GM12891 (cell line): ENCODE measurements around the gene ANO5.

Source experiments
- DNase-seq: peaks from one replicate; pipeline ENCODE4 v3.0.0; 2011; ENCODE audit warnings: low spot score; ENCODE audit not compliant: insufficient read length
- FAIRE-seq: peaks from 2 replicates; lab custom pipeline; 2011; peaks lifted over from hg19 to GRCh38; lab: Jason Lieb, UNC
- PAX5 ChIP-seq: IDR thresholded peaks from 2 replicates; pipeline ENCODE4 v1.6.1; 2011; ENCODE audit warnings: low read length, moderate library complexity, mild to moderate bottlenecking; ENCODE audit not compliant: insufficient read depth, severe bottlenecking
- POLR2A ChIP-seq: IDR thresholded peaks from 2 replicates; pipeline ENCODE4 v1.6.1; 2011; ENCODE audit warnings: low read depth, low read length, control low read depth
- POLR2AphosphoS5 ChIP-seq: IDR thresholded peaks from 2 replicates; pipeline ENCODE4 v1.6.1; 2011; ENCODE audit warnings: low read depth, low read length, control low read depth
- POU2F2 ChIP-seq: IDR thresholded peaks from 2 replicates; pipeline ENCODE4 v1.6.1; 2011; ENCODE audit warnings: low read depth, mild to moderate bottlenecking, control low read depth, low read length, moderate library complexity
- SPI1 ChIP-seq: IDR thresholded peaks from 2 replicates; pipeline ENCODE4 v1.6.1; 2011; ENCODE audit warnings: low read depth, low read length, control low read depth
- TAF1 ChIP-seq: IDR thresholded peaks from 2 replicates; pipeline ENCODE4 v1.6.1; 2011; ENCODE audit warnings: low read depth, low read length, control low read depth

ANO5 gene

GRCh38 chr11:22173532-22173931 is 19.4 kb upstream of the ANO5 start:
- no peak for DNase-seq
- no peak for TF ChIP-seq PAX5
- TF ChIP-seq TAF1 = no peak
- TF ChIP-seq POU2F2 = no peak
- TF ChIP-seq SPI1 = no peak
- no peak for TF ChIP-seq POLR2AphosphoS5
- TF ChIP-seq POLR2A = no peak
- FAIRE-seq = no peak

DNA sequence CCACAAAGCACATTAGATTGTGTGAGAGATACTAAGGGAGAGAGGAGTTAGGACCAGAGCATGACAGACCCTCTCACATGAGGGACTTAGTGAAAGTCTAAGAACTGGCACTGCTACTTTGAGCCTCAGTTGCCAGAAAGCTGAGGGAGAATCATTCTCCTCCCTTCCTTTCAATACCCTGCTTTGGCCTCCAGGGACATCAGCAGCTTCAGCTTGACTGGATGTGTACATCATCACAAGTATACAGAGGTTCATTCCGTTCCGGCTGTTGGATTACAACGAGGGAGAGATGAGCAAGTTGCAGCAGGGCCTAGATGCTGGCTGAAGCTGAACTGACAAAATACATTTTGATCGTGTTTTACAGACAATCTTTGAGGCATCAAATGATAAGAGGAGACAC is 15.7 kb upstream of the ANO5 start:
- no peak for DNase-seq
- peak; percentile 45 for FAIRE-seq
- TF ChIP-seq PAX5 (no peak), POLR2A (no peak), TAF1 (no peak), POU2F2 (no peak), POLR2AphosphoS5 (no peak), SPI1 (no peak)

- no peak for DNase-seq
- TF ChIP-seq SPI1 (no peak), PAX5 (no peak), POLR2A (no peak), TAF1 (no peak), POLR2AphosphoS5 (no peak), POU2F2 (no peak)
- FAIRE-seq = no peak
Observed at GRCh38 chr11:22179626-22180025, 13.3 kb upstream of the ANO5 start.

DNA sequence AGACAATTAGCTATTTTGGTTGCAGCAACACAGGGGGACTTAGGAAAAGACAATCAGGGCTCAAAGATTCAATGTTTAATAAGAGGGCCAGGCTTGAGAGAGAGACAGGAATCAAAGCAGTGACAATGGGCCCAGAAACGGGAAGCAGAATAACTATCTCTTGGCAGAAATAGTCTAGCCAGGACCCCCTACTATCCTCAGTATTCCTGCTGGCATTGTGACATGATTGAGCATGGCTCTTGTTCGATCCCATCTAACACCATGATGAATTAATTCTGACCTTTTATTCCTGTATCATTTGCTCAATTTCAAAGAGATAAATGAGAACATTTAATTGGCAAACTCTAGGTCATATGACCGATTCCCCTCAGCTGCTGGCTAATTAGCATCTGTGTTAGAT is 12.8 kb upstream of the ANO5 start:
- peak; percentile 9 for FAIRE-seq
- TF ChIP-seq POLR2A (no peak), POU2F2 (no peak), TAF1 (no peak), POLR2AphosphoS5 (no peak), PAX5 (no peak), SPI1 (no peak)
- DNase-seq = no peak

GRCh38 chr11:22189660-22190059 is 3.2 kb upstream of the ANO5 start:
- no peak for DNase-seq
- no peak for FAIRE-seq
- no peak for TF ChIP-seq POU2F2
- no peak for TF ChIP-seq POLR2A
- TF ChIP-seq POLR2AphosphoS5 = no peak
- TF ChIP-seq PAX5 = no peak
- TF ChIP-seq TAF1 = no peak

- TF ChIP-seq SPI1 (peak; percentile 50), POLR2A (no peak)
- FAIRE-seq (peak; percentile 13), DNase-seq (no peak)
Observed at GRCh38 chr11:22190827-22191463, 1.9 kb upstream of the ANO5 start.

DNA sequence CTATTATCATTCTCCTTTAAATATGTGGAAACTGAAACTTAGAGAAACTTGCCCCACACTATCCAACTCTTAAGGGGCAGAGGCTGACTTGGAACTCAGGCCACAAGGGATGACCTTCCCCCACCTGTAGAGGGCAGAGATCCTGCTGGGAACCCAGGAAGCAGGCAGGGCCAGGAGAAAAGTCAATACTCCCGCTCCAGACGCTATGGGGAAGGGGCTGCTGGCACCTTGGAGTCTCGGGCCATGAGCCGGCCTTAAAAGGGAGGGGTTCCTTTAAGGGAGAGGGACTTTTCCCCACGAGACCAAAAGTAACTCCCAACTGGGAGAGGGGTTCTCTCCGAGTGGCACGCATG is 620 bp upstream of the ANO5 start:
- no peak for DNase-seq
- TF ChIP-seq TAF1 (no peak), POLR2A (no peak), POU2F2 (no peak), SPI1 (no peak), POLR2AphosphoS5 (no peak), PAX5 (no peak)
- FAIRE-seq = peak; percentile 47

- TF ChIP-seq POLR2A (no peak), TAF1 (0 out of 2 replicates have a peak, but pooled peaks have one; percentile 8)
- DNase-seq (peak; percentile 16), FAIRE-seq (peak; percentile 69)
Observed at GRCh38 chr11:22193348-22194051, 615 bp downstream of the ANO5 start.

DNA sequence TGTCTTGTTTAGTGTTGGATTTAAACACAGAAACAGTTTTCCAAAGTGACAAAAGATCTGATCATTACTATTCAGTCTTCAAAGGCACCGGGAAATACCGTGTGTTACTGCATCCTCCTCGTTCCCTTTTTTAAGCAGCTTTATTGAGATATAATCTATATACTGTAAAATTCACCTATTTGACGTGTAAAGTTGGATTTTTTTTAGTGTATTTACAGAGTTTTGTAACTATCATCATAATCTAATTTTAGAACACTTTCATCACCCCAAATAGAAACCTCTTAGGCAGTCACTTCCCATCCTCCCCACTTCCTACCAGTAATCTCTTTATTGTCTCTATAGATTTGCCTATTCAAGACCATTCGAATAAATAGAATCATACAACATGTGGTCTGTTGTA is 1.4 kb downstream of the ANO5 start:
- FAIRE-seq (no peak), DNase-seq (no peak)
- TF ChIP-seq POLR2A (no peak), PAX5 (no peak), SPI1 (no peak), POU2F2 (no peak), TAF1 (no peak), POLR2AphosphoS5 (no peak)

DNA sequence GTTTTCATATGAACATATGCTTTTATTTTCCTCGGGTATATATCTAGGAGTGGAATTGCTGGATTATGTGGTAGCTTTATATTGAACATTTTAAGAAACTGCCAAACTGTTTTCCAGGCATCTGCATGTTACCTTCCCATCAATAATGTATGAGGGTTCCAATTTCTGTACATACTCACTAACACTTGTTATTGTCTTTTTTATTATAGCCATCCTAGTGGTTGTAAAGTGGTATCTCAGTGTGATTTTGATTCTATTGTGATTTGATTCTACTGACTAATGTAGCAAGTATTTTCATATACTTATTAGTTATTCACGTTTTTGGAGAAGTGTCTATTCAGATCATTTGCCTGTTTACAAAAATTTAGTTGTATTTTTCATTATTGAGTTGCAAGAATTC is 2.0 kb downstream of the ANO5 start:
- DNase-seq (no peak), FAIRE-seq (no peak)
- no peak for TF ChIP-seq PAX5
- no peak for TF ChIP-seq POLR2AphosphoS5
- no peak for TF ChIP-seq POLR2A
- TF ChIP-seq SPI1 = no peak
- no peak for TF ChIP-seq TAF1
- TF ChIP-seq POU2F2 = no peak
